Peyer's patch (tissue), 4 donors: ENCODE results near the gene SLC16A1.

Experiments used
- CTCF ChIP-seq, 6 experiments: fragments of 450-650 bp in 4 of 6; fragments of 200-600 bp in 2 of 6; sonication (generic) in 1 of 6; IDR thresholded peaks; one replicate each; pipeline ENCODE4 v1.5.1; 2017 to 2019; ENCODE audit warnings: antibody characterized with exemption in 6 of 6, mild to moderate bottlenecking in 3 of 6, moderate library complexity in 1 of 6
- POLR2A ChIP-seq, 2 donors: fragments of 450-650 bp; IDR thresholded peaks; one replicate each; pipeline ENCODE4 v1.5.1; 2017; ENCODE audit warnings: antibody characterized with exemption in 2 of 2, mild to moderate bottlenecking in 2 of 2, moderate library complexity in 2 of 2

GRCh38 chr1:112870887-112871646 lies 84.9 kb downstream of the SLC16A1 start:
- no peak for TF ChIP-seq CTCF (IDR thresholded peaks at IDR 0.05)
- no peak for TF ChIP-seq POLR2A (IDR thresholded peaks at IDR 0.05)
